Measurements from ENCODE around the gene NPPB. TPM values are rescaled to one million over a fixed set of nuclear protein-coding genes. Genes with fewer than 3 reads are reported as not detected.

Gene NPPB
- total and polyA plus RNA-seq, 8 donors = 1.0 to 12.8 (median 2.7) TPM; not detected in 4

DNA sequence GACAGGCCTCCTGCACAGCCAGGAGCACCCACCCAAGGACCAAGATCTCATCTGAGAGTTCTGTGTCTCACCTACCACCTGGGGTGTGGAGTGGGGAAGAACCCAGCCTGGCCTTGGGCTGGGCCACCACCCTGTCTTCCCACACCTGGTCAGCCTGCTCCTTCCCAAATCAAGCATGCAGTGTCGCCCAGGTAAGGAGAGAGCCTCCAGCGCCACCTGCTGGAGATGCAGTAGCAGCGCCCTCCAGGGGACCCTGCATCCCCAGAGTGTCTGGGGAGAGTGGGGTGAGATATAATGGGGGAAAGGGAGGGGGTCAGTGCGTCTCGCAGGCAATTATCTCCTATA lies 35.1 kb upstream of the NPPB start:
- Histone ChIP-seq H3K4me1 (peaks cover 0 to 9% (median 0%) of the 10 kb centered on the region in 4 donors), H3K36me3 (no peaks in the 10 kb centered on the region), H3K4me3 (no peak overlapping the region), H3K27me3 (peaks cover 0 to 68% (median 10%) of the 10 kb centered on the region in 3 donors), H3K9me3 (no peaks in the 10 kb centered on the region), H3K27ac (no peak overlapping the region)
- TF ChIP-seq POLR2A (IDR thresholded peaks at IDR 0.05) = no peak
- no peak for TF ChIP-seq EP300 (IDR thresholded peaks at IDR 0.05)
- TF ChIP-seq POLR2AphosphoS5 (IDR thresholded peaks at IDR 0.05) = peak in 1 of 3 donors; percentile 35
- TF ChIP-seq, protein P1, sequence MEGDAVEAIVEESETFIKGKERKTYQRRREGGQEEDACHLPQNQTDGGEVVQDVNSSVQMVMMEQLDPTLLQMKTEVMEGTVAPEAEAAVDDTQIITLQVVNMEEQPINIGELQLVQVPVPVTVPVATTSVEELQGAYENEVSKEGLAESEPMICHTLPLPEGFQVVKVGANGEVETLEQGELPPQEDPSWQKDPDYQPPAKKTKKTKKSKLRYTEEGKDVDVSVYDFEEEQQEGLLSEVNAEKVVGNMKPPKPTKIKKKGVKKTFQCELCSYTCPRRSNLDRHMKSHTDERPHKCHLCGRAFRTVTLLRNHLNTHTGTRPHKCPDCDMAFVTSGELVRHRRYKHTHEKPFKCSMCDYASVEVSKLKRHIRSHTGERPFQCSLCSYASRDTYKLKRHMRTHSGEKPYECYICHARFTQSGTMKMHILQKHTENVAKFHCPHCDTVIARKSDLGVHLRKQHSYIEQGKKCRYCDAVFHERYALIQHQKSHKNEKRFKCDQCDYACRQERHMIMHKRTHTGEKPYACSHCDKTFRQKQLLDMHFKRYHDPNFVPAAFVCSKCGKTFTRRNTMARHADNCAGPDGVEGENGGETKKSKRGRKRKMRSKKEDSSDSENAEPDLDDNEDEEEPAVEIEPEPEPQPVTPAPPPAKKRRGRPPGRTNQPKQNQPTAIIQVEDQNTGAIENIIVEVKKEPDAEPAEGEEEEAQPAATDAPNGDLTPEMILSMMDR (IDR thresholded peaks at IDR 0.05) = peak in 5 of 7 experiments; percentile 80 to 88 (median 85)
- WGBS, 5 donors = 0 to 3% (median 1%) methylated on average over 5 of the region's 5 CpGs
- intact Hi-C loops (cut with DNase I; ENCODE audit: low total_unique reads) = loop anchor here (5.0 kb wide), 1 partner anchor 57 kb away; no protein-coding TSS in a partner anchor
- DNase-seq = peak; percentile 72 to 81

DNA sequence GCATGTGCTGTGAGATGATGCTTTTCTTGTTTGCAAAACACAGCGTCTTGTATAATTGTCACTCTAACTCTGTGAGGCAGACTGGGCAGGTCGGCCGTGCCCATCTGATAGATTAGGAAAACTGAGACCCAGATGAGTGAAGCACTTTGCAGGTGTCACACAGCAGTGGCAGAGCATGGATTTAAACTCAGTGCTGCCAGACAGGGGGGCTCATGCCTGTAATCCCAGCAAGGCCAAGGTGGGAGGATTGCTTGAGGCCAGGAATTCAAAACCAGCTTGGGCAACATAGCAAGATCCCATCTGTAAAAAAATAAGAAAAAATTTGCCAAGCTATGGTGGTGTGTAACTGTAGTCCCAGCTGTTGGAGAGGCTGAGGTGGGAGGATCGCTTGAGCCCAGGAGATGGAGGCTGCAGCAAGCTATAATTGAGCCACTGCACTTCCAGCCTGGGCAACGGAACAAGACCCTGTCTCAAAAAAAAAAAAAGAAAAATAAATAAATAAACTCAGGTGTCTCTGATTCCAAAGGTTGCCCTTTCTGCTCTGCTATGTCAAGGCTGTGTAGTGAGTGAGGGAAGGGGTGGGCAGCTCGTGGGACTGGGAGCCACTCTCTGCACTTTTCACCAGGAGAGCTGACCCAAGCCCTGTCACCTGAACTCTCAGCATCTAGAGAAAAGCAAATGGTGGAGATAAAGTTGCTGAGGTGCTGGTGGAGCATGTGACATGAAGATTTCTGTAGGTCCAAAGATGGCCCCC lies 32.9 kb upstream of the NPPB start:
- no peak overlapping the region for H3K4me3 ChIP-seq
- intact Hi-C loops (cut with DNase I; ENCODE audit: low total_unique reads) = loop anchor here (5.0 kb wide), 1 partner anchor 54 kb away; no protein-coding TSS in a partner anchor
- H3K36me3 ChIP-seq = no peaks in the 10 kb centered on the region
- H3K27ac ChIP-seq = no peak overlapping the region
- peaks cover 0 to 56% (median 0%) of the 10 kb centered on the region in 3 donors for H3K27me3 ChIP-seq
- TF ChIP-seq EP300 (IDR thresholded peaks at IDR 0.05) (no peak), POLR2A (IDR thresholded peaks at IDR 0.05) (no peak), POLR2AphosphoS5 (IDR thresholded peaks at IDR 0.05) (no peak)
- TF ChIP-seq, protein P1 (IDR thresholded peaks at IDR 0.05) = no peak
- H3K9me3 ChIP-seq = no peaks in the 10 kb centered on the region
- no peaks in the 10 kb centered on the region for H3K4me1 ChIP-seq
- no peak for DNase-seq
- 72 to 83% (median 73%) methylated on average over 6 of the region's 6 CpGs for WGBS, 5 donors

DNA sequence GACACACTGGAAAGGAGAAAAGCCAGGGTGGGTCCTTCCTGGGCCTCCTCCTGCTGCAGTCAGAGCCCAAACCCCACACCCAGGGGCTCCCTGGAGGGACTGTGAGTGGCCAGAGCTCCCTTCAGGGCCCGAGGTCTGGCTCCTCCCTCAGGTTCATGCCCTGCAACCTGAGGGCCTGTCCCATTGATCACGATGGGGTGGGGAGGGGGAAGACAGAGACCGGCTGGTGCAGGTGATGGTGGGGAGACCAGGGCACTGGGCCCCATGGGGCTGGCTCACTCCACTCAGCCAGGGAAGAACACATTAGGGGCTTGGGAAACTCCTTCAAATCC lies 30.1 kb upstream of the NPPB start:
- Histone ChIP-seq H3K27me3 (peaks cover 0 to 28% (median 0%) of the 10 kb centered on the region in 3 donors), H3K36me3 (no peaks in the 10 kb centered on the region), H3K4me1 (no peaks in the 10 kb centered on the region), H3K27ac (no peak overlapping the region), H3K4me3 (no peak overlapping the region), H3K9me3 (no peaks in the 10 kb centered on the region)
- TF ChIP-seq POLR2A (IDR thresholded peaks at IDR 0.05) (no peak), POLR2AphosphoS5 (IDR thresholded peaks at IDR 0.05) (no peak), EP300 (IDR thresholded peaks at IDR 0.05) (no peak)
- TF ChIP-seq, protein P1 (IDR thresholded peaks at IDR 0.05) = no peak
- DNase-seq = no peak
- WGBS, 5 donors = 37 to 57% (median 40%) methylated on average over 3 of the region's 3 CpGs
- intact Hi-C loops (cut with DNase I; ENCODE audit: low total_unique reads) = no loop called here

DNA sequence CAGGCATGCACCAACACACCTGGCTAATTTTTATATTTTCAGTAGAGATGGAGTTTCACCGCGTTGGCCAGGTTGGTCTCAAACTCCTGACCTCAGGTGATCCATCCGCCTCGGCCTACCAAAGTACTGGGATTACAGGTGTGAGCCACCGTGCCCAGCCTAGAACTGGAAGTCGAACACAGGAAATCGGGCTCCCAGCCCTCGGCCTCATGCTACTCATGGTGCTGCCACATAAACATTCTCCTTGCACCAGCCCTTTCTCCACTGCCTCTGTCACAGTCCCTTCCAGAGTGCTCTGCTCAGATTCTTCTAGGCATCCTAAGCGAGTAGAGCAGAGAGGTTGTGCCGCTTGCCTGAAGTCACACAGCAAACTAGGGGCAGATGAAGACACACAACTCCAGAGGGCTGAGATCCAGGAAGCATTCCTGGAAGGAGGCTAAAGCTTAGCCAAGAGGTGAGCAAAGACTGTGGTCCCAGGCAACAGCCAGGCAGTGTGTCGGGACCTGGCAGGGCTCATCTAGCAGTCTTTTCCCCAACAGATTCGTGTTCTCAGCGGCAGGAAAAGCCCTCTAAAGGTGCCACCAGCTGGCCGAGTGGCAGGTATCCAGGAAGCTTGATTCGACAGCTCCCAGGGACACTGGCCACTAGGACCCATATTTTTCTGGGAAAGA lies 29.6 kb upstream of the NPPB start:
- Histone ChIP-seq H3K4me1 (no peaks in the 10 kb centered on the region), H3K36me3 (no peaks in the 10 kb centered on the region), H3K9me3 (no peaks in the 10 kb centered on the region), H3K4me3 (no peak overlapping the region), H3K27ac (no peak overlapping the region), H3K27me3 (peaks cover 0 to 26% (median 0%) of the 10 kb centered on the region in 3 donors)
- no peak for DNase-seq
- WGBS, 5 donors = 77 to 83% (median 78%) methylated on average over 15 of the region's 15 CpGs
- intact Hi-C loops (cut with DNase I; ENCODE audit: low total_unique reads) = no loop called here
- TF ChIP-seq POLR2A (IDR thresholded peaks at IDR 0.05) (no peak), POLR2AphosphoS5 (IDR thresholded peaks at IDR 0.05) (no peak), EP300 (IDR thresholded peaks at IDR 0.05) (no peak)
- TF ChIP-seq, protein P1 (IDR thresholded peaks at IDR 0.05) = no peak

Measured in stomach (tissue), 9 donors.